ENCODE data around the gene ATP1B4.
"Not testable (repeated sequence)": the region's sequence is repeated elsewhere in the genome, so short reads cannot be mapped to it uniquely, and the experiment has no call there.

The ATP1B4 gene

GRCh38 chrX:120334603-120335002, 27.3 kb upstream of the ATP1B4 start:
- H3K27me3 ChIP-seq (ENCODE audit: insufficient read depth, low read depth), result no peaks in the 10 kb centered on the region
- no peak for TF ChIP-seq CTCF (conservative IDR thresholded peaks at IDR 0.05; ENCODE audit: low read depth, low read length)
- H3K36me3 ChIP-seq (ENCODE audit: insufficient read depth), result no peaks in the 10 kb centered on the region
- H3K4me2 ChIP-seq, result no peak overlapping the region
- H3K4me3 ChIP-seq (IDR thresholded peaks at IDR 0.05; ENCODE audit: insufficient read depth, low read depth, low read length), result no peak overlapping the region
- H4K20me1 ChIP-seq (ENCODE audit: insufficient read depth), result no peaks in the 10 kb centered on the region
- H3K4me1 ChIP-seq (ENCODE audit: low read depth, poor library complexity, severe bottlenecking), result no peaks in the 10 kb centered on the region
- H3K9ac ChIP-seq, result no peak overlapping the region
- H2AFZ ChIP-seq (ENCODE audit: low read depth), result no peak overlapping the region
- no peak overlapping the region for H3K27ac ChIP-seq
- H3K79me2 ChIP-seq (ENCODE audit: insufficient read depth, low read depth), result no peaks in the 10 kb centered on the region

- Histone ChIP-seq H3K36me3 (ENCODE audit: insufficient read depth) (no peaks in the 10 kb centered on the region), H2AFZ (ENCODE audit: low read depth) (no peak overlapping the region), H3K4me3 (IDR thresholded peaks at IDR 0.05; ENCODE audit: insufficient read depth, low read depth, low read length) (no peak overlapping the region), H4K20me1 (ENCODE audit: insufficient read depth) (no peaks in the 10 kb centered on the region), H3K27me3 (ENCODE audit: insufficient read depth, low read depth) (no peaks in the 10 kb centered on the region), H3K9ac (no peak overlapping the region), H3K4me1 (ENCODE audit: low read depth, poor library complexity, severe bottlenecking) (no peaks in the 10 kb centered on the region), H3K27ac (no peak overlapping the region), H3K79me2 (ENCODE audit: insufficient read depth, low read depth) (no peaks in the 10 kb centered on the region), H3K4me2 (no peak overlapping the region)
- no peak for TF ChIP-seq CTCF (conservative IDR thresholded peaks at IDR 0.05; ENCODE audit: low read depth, low read length)
These were observed 26.6 kb upstream of the ATP1B4 start for GRCh38 chrX:120335289-120335688.

- no peak for TF ChIP-seq CTCF (conservative IDR thresholded peaks at IDR 0.05; ENCODE audit: low read depth, low read length)
These were observed 25.0 kb upstream of the ATP1B4 start for GRCh38 chrX:120336899-120337298.

GRCh38 chrX:120344566-120344965, 17.3 kb upstream of the ATP1B4 start:
- H3K4me1 ChIP-seq (ENCODE audit: low read depth, poor library complexity, severe bottlenecking); H4K20me1 ChIP-seq (ENCODE audit: insufficient read depth); H3K27ac ChIP-seq; H3K9ac ChIP-seq; H3K4me3 ChIP-seq (IDR thresholded peaks at IDR 0.05; ENCODE audit: insufficient read depth, low read depth, low read length); H3K36me3 ChIP-seq (ENCODE audit: insufficient read depth); H2AFZ ChIP-seq (ENCODE audit: low read depth); H3K27me3 ChIP-seq (ENCODE audit: insufficient read depth, low read depth); H3K4me2 ChIP-seq; H3K79me2 ChIP-seq (ENCODE audit: insufficient read depth, low read depth): not testable (repeated sequence)

More at GRCh38 chrX:120336899-120337298, 25.0 kb upstream of the ATP1B4 start:
- Histone ChIP-seq H3K9ac (no peak overlapping the region), H3K27ac (no peak overlapping the region), H3K4me3 (IDR thresholded peaks at IDR 0.05; ENCODE audit: insufficient read depth, low read depth, low read length) (no peak overlapping the region), H3K36me3 (ENCODE audit: insufficient read depth) (no peaks in the 10 kb centered on the region), H4K20me1 (ENCODE audit: insufficient read depth) (no peaks in the 10 kb centered on the region), H3K4me1 (ENCODE audit: low read depth, poor library complexity, severe bottlenecking) (no peaks in the 10 kb centered on the region), H3K4me2 (no peak overlapping the region), H2AFZ (ENCODE audit: low read depth) (no peak overlapping the region), H3K27me3 (ENCODE audit: insufficient read depth, low read depth) (no peaks in the 10 kb centered on the region), H3K79me2 (ENCODE audit: insufficient read depth, low read depth) (no peaks in the 10 kb centered on the region)

- H3K27me3 ChIP-seq (ENCODE audit: insufficient read depth, low read depth), result no peaks in the 10 kb centered on the region
- no peak overlapping the region for H3K4me3 ChIP-seq (IDR thresholded peaks at IDR 0.05; ENCODE audit: insufficient read depth, low read depth, low read length)
- H3K27ac ChIP-seq, result no peak overlapping the region
- H3K4me2 ChIP-seq, result no peak overlapping the region
- H3K9ac ChIP-seq, result no peak overlapping the region
- H3K4me1 ChIP-seq (ENCODE audit: low read depth, poor library complexity, severe bottlenecking), result no peaks in the 10 kb centered on the region
- H3K36me3 ChIP-seq (ENCODE audit: insufficient read depth), result no peaks in the 10 kb centered on the region
- no peak for TF ChIP-seq CTCF (conservative IDR thresholded peaks at IDR 0.05; ENCODE audit: low read depth, low read length)
- H4K20me1 ChIP-seq (ENCODE audit: insufficient read depth), result no peaks in the 10 kb centered on the region
- no peak overlapping the region for H2AFZ ChIP-seq (ENCODE audit: low read depth)
- no peaks in the 10 kb centered on the region for H3K79me2 ChIP-seq (ENCODE audit: insufficient read depth, low read depth)
These were observed 11.3 kb upstream of the ATP1B4 start for GRCh38 chrX:120350450-120351138.
